GM10266 (cell line): ENCODE measurements around the gene MAU2.
A peak's percentile ranks its signal among the peaks of the same experiment; 100 is the strongest.

Source experiments
- DNase-seq: peaks from one replicate; pipeline ENCODE4 v3.0.0; 2012; ENCODE audit errors: extremely low spot score
- CTCF ChIP-seq: IDR thresholded peaks from 2 replicates; pipeline ENCODE4 v1.5.1; 2012; ENCODE audit warnings: mild to moderate bottlenecking, low read depth; ENCODE audit not compliant: control insufficient read depth, insufficient read depth; ENCODE audit errors: missing control alignments

MAU2 gene

DNA sequence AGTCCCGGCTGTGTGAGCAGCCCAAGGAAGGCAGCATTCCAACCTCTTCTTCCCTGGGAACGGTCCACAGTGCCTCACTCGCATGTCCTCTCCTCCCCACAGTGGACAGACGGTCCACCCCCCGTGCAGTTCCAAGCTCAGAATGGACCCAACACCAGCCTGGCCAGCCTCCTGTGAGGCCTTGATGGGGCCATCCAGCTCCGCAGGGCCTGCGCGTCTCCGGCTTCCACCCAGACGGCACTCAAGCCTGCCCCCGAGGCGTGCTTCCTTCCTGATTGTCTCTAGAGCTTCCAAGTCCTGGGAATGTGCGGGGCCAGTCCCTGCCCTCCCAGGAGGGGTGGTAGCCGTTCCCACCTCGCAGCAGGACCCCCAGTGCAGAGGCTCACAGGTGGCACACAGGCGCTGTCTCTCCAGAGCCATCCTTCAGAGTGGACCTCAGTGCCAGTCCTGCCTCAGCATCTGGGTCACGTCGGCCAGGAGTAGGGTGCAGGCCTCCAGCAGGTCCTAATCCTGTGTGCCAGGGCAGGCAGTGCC is 35.0 kb downstream of the MAU2 start:
- no peak for DNase-seq
- TF ChIP-seq CTCF = no peak

DNA sequence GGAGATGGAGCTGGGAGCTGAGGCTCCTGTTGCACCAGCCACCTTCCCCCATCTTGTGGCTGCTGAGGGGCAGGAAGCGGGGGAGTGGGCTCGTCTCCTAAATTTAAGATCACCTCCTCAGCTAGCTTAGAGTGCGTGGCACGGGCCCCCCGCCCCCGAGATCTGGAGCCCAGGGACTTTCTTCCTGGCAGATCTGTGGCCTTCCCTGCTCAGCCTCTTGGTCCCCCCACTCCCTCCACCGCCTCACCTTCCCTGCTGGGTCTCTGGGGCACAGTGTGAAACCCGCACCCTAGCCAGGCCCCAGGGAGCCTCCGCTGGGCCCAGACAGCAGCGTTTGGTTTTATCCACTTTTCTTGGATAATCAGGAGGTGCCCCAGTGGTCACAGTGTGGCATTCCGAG is 35.9 kb downstream of the MAU2 start:
- TF ChIP-seq CTCF = no peak
- no peak for DNase-seq

- no peak for DNase-seq
- TF ChIP-seq CTCF = no peak
Observed at GRCh38 chr19:19356901-19357566, 36.4 kb downstream of the MAU2 start.

GRCh38 chr19:19361075-19361594 is 40.5 kb downstream of the MAU2 start:
- DNase-seq = peak; percentile 79
- TF ChIP-seq CTCF = peak; percentile 71

- DNase-seq = no peak
- no peak for TF ChIP-seq CTCF
Observed at GRCh38 chr19:19362075-19362474, 41.4 kb downstream of the MAU2 start.

GRCh38 chr19:19366434-19367396 is 46.1 kb downstream of the MAU2 start:
- TF ChIP-seq CTCF = peak; percentile 98

More at GRCh38 chr19:19366434-19367396, 46.1 kb downstream of the MAU2 start:
- DNase-seq = peak; percentile 68
